Activated CD8-positive, alpha-beta memory T cell treated with anti-CD3 and anti-CD28 coated beads, Interleukin-2, amount 50 U/mL, for 1 hour (primary cell): ENCODE results near the gene SYT6.

ENCODE experiments used
- DNase-seq: peaks from one replicate; pipeline ENCODE4 v3.0.0-alpha.2; 2020; ENCODE audit errors: extremely low read depth

SYT6 gene

DNA sequence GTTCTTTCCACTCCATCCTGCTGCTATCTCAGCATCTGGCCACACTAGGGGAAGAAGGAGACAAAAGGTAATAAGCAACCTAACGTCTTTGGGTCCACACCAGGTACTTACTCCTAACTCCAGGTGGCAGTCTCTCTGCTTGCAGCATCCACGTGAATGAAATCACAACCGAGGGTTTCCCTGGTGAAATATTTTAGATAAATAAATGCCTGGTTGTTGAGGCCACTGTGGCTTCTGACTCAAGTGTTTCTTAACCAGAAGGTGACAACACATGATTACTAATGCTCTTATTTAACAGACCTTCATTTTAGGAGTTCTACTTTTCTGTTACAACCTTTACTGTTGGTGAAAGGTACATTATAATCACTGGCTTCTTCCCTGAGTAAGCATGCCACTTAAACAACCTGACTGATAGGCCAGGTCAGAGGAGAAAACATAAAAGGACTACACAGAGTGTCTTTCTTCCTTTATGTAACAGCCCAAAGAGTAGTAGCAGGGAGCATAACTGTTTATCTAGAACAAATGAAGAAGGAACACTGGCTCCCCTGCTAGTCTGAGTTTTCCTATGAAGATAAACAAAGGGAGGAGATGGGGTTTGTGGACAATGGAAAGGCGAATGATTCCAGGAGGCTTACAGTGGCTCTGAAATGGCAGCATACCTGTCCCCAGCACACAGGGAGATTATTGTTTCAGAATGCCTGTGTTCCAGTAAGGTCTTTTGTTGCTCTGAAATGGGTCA is 59.9 kb downstream of the SYT6 start:
- no peak for DNase-seq

DNA sequence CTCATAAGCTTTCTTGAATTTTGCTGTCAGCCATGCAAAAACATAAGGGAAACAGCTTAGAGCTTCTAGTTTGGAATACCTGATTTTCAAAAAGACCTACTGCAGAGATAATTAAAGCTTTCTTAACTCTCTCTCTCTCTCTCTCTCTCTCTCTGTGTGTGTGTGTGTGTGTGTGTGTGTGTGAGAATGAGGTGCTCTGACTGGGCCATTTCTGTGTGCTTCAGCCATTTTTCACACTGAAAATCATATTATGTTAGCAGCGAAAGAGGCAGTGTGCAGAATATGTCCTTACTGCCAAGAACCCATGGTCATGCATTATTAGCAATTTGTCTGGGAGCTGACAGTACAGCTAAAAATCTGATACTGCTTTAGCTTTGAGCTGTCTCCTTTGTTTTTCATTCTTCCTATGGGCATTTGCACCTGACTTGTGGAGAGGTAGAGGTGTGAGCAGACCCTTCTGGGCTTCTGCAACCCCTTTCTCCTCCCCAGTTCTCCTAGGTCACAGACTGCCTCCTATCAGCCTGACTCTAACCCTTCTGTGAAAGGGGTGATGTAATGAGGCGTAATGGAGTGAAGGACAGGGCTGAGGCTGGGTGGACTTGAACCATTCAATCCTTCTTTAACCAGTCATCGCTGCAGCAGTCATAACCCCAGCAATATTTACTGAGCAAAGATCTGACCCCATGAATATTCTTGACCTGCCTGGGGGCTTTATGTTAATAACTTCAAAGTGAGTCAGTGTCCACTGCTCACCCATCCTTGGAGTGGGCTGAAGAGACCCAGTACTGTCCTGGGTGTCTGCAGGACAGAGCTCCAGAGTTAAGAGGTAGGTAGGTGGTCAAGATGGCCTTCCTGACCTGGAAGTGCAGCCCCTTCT is 61.2 kb downstream of the SYT6 start:
- no peak for DNase-seq

DNA sequence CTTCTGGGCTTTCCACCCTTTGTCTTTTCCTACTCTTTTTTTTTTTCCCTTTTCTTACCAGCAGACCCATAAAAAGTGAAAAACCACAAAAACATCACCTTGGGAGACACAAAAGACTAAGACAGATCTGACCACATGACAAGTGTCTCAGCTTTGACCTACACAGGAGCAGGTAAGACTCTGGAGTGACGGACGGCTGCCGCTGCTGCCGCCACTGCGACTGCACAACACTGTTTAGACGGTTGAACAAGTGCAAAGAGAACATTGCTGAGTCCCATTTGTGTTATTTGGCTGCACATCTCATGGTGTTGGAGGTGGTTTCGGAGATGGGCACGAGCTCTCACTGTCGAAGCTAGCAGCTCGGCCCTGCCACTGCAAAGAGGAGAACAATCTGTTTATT is 62.0 kb downstream of the SYT6 start:
- no peak for DNase-seq

DNA sequence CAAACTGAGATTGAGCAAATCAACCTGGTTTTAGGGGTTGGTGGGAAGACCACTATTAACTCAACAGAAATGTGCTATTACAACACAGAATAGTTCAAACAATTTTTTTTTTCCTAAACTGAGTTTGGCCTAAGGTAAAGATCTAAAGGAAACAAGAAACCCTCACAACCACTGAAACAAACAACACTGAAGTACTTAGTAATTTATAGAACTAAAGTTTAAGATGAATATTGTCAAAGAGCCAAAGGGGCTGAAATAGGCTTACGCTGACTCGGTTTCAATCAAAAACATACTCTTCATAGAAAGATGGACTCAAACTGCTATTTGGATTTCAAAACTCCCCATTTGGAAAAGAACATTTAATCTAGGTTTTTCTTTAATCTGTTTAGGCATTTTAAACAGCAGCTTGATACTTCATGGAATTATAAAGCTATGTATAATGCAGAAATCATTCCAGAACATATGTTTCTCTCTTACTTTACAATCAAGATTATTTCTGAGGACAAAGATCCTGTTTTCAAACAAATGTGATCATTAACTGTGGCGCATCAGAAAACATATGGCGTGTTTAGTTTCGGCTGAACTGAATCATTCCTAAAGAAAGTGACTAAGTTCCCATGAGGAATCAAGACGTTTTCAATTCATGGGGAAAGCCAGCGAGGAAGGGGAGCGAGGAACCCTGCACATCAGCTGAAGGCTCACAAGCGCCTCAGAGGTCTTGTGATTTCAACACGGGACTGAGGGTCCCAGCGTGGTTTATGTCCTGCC is 62.7 kb downstream of the SYT6 start:
- DNase-seq = no peak

DNA sequence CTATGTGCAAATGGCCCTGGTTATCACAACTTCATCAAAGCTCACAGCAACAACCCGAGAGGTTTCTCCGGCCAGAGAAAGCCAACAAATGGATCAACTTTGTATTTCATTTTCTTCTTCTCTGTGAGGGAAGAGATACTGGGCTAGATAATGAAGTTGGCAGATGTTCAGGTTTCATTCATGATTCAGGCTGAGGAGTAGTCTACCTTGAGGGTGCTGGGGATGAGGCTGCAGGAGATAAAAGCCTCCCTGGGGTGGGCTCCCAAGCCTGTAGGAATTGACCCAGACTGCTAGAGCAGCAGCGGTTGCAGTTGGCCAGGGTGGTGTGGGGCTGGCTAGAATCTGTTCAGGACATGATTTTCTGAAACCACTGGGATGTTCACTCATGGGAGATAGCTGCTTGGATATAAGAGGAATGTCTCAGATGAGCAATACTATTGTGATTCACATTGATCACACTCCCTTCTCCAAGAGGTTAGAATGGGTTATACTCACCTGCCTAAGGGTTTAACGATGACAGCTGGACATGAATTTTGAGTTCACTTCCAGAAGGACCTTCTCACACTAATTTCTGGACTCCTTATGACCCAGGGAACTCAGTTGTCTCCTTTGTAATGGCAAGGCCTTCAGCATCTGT is 64.0 kb downstream of the SYT6 start:
- no peak for DNase-seq

DNA sequence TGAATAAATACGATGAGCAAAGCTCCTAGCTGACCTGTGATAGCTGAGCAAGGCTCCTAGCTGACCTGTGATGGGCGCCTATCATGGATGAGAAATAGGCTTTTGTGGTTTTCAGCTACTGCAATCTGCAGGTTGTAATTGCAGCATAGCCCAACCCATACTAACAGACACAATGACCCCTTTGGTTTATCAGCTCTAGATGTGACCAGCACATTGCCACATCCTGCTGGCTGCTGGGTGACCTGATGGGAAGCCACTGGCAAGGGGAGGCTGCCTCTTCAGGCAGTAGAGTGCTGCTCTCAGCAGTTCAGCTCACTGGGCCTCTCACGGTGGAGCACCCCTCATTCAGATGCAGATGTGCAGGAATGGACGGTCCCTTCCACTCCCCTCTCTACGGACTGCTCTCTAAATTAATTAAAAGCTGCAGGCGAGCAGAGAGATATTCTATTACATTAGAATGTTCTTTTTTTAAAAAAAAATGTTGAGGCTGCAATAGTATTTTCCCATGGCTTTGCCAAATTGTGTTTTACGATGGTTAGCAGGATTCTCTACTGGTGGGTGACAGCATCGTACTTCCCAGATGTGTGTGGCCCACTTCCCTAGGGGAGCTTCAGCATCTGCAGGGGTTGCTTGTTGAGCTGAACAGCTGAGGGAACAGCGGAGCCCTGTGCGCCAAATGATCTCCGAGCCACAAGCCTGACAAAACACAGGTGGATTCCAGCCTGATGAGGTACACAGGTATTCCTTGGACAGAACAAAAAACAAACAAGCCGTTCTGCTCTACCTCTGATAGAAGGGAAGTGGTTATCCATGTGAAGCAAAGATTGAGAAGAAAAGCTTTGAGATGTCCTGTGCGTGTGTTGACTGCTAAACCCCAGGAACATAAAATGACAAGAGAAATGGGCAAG is 65.0 kb downstream of the SYT6 start:
- no peak for DNase-seq

DNA sequence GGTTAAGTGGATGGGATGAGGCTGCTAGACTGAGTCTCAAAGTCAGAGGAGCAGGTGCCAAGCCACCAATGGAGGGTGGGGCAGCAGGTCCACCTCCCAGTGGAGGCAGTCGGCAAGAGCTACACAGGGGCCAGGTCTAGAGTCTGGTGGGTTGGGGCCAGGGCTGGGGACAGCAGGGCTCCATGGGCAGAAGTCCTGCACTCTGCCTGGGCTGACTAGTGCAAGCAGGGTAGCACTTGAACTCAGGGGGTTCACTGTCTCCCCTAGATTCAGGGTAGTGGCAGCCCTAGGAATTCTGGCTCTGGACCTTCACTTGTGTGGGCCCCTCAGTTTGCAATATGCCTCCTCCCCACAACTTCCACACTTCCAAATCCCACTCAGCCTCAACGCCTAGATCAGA is 66.2 kb downstream of the SYT6 start:
- DNase-seq = no peak

DNA sequence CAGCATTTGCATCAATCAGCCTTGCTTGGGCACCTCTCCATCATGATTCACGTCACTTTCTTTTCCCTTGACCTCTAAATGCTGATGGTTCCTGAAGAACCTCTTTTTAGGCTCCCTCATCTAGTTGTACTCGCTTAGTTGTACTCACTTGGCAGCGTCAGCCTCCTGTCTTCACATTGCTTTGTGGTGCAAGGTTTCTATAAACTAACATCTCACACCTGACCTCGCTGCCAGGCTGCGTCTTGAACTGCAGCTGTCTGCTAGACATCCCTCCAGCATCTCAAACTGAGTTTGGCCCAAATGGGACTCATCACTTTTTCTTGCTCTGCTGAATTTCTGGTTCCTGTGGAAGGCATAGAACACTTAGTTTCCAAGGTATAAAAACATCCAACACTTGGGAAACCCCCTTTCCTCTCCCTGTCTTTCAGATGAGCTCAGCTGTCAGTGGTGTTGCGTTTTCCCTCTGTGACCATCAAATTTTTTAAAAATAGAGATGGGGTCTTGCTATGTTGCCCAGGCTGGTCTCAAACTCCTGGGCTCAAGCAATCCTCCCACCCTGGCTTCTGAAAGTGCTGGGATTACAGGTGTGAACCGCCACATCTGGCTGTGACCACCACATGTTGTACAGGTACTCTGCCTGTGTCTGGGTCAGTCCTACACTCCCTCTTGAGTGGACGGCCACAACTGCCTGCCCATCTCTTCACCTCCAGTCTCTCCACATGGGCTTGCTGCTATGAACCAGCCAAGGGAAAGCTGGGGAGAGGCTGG is 66.9 kb downstream of the SYT6 start:
- DNase-seq = no peak

DNA sequence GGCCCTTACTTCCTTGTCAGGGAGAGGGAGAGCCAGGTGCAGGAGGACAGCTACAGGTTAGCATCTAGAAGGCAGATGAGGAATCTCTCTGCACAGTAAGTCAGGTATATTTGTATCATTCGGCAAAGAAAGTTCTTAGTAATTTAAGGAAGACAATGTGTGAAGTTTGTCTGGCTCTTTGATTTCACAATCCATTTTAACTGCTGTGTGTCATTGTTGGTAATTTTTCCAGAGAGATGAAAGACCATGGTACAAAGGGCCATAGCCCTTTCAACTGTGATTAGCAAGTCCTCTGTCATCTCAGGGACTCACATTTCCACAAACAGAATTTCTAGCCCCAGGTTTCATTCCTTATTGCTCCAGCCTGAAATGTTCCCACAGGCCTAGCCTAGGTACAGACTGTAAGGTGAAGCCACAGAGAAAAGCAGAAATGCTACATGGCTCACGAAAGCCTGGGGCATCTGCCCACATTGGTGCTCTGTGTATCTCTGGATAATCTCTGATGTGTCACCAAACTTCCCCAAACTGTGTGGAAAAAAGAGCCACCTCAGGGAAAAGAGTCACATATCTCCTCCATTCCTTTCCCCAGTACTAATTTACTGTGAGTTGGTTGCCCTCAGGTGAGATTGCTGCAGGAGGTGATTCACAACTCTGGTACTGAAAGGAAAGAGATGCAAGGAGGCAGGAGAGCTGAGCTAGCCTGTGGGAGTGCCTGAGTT is 70.6 kb downstream of the SYT6 start:
- no peak for DNase-seq

DNA sequence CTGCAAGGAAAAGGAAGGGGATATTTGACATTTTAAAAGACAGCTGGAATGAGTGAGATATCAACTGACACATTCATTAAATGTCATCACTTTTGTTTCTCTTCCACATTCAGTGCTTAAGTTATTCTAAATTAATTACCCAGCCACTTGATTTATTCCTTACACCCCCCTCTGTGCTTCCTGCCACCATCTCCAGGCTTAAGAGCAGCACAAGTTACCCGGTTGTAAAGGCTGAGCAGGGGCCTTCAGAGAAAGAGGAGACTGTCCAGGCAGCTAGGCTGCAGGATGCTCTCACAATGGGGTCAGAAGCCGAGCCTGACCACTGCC is 71.4 kb downstream of the SYT6 start:
- no peak for DNase-seq

DNA sequence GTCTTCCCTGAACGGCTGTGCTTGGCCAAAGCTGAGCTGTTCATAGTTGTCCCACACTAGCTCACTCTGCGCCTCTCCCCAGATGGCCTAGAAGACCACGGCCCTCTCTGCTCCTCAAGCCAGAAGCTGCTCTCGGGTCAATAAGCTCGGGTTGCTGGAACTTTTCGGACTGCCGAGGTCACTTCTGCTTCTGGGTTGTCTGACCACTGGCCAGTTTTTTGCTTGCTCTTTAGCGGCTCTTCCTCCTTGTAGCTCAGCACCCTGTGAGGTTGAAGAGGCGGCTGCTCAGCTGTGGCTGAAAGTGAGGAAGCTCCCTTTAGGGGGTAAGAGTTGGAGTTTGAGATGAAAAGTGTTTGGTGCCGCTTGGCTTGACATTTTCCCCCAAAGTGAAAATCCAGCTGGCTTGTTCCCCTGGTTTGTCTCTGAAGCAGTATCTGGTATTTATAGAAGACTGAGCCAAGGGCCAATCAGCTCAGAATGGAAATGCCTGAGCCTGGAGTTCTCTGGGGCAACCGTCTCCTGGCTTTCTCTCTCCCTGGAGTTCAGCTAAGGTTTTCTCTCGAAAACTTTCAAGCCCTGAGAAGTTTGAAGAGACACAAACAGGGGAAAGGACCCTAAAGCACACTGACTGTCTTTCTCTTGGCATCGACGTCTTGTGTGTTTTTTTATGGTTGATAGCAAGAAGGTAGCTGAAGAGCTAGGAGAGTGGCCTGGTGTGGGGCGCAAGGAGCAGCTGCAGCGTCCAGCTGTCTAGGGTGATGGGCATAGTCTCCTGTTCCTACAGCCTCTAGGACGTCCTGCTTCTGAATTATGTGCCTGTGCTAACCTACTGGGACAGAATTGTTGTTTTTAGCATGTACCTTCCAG is 72.0 kb downstream of the SYT6 start:
- no peak for DNase-seq

DNA sequence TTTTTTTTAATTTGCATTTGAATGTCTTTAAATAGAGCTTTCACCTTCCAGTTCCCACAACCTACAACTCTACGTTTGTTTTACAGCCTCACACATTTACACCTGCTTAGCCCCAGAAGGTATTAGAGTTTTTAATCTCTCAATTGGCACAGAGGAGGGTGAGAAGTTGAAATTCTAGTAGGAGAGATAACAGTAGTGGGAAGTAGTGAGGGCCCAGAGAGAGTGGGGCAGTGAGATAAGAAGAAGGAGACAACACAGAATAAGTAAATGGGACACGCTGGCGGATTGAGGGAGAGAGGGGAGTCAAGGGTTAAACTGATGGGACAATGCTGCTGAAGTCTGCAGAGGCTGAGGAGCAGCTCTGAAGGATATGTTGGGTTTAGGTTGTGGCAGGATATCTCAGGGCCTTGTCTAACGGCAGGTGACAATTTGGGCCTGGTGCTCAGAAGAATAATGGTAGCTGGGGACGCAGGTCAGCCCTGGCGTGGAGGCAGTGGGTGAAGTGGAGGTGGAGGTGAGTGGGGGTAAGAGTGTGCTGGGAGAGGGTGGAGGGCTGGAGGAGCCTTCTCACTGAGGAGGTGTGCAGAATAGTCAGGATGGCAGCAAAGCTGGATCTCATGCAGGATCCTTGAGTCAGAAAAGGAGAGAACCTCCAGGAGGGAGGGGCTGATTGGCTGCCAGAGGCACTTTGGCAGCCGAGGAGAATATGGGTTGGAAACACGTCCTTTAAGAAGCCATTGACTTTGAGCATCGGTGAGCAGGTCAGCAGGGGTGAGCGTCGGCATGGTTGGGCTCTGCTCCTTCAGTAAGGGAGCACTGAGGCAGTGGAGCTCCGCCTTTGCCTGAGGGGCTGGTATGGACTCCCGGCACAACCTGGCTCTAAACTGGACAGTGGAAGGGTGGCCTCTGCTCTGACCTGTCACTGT is 72.9 kb downstream of the SYT6 start:
- DNase-seq = no peak

DNA sequence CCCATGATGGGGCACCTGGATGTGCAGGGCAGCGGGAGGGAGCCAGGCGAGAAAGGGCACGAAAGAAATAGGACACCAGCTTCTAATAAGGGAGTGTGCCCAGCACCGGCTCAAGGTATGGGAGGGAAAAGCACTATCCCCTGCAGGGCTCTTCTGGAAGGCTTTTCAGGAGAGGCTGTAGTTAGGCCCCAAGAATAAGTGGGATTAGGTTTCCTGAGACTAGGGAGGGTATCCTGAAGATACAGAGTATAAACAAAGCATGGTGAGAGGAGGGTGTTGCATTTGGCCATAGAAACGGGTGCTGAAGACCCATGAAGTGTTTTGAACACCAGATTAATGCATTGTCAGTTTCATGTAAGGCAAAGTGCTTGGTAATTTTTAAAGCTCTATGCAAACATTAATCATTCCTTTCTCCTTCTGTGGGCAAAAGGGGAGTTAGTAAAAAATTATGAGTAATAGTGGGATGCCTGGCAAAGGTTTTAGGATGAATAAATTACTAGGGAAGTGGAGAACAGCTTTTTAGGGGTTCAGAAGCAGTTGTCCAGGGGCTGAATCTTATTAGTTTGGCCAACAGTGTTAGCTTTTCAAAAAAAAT is 74.0 kb downstream of the SYT6 start:
- no peak for DNase-seq

DNA sequence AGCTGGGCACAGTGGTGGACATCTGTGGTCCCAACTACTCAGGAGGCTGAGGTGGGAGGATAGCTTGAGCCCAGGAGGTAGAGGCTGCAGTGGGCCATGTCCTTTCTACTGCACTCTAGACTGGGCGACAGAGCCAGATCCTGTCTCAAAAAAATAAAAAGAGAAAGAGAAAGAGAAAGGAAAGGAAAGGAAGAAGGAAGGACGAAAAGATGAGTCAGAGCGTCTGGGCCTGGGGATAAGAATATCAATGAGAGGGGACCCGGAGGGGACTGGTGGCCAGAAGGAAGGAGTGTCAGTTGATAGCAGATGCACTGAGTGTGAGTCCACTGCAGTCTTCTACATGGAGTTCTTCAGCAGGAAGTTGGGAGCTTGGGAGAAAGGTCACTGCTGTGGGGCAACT is 75.6 kb downstream of the SYT6 start:
- DNase-seq = no peak

DNA sequence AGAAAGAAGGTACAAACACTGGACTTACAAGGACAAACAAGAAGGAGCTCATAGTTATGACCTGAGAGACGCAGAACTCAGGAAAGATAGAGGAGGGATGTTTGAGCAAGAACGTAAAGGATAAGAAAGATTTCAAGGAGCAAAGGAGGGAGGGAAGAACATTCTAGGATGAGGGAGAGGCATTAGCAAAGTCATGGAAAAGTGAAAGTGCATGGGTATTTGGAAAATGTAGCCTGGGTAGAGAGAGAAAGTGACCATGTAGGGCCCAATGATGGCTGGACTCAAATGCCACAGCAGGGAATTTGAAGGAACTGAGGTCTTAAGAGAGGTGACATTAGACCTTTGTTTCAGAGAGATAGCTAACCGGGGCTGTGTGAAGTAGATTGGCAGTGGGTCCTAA is 76.5 kb downstream of the SYT6 start:
- no peak for DNase-seq

DNA sequence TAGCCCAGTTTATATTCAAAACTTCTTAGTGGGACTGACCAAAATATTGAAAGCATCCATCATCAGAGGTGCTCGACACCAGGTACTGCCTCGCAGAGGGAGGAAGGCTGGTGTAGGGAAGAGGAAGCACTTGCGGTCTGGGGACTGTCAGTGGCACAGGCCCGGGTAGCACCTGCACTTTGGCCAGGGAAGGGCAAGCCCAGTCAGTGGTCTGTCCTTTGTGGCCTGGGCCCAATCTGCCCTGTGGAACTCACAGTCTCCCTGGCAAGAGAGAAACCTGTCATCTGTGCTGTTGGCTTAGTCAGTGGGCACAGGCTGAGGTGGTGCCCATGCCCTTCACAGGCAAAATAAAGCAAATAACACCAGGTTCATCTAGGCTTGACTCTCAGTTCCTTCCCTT is 77.4 kb downstream of the SYT6 start:
- no peak for DNase-seq

DNA sequence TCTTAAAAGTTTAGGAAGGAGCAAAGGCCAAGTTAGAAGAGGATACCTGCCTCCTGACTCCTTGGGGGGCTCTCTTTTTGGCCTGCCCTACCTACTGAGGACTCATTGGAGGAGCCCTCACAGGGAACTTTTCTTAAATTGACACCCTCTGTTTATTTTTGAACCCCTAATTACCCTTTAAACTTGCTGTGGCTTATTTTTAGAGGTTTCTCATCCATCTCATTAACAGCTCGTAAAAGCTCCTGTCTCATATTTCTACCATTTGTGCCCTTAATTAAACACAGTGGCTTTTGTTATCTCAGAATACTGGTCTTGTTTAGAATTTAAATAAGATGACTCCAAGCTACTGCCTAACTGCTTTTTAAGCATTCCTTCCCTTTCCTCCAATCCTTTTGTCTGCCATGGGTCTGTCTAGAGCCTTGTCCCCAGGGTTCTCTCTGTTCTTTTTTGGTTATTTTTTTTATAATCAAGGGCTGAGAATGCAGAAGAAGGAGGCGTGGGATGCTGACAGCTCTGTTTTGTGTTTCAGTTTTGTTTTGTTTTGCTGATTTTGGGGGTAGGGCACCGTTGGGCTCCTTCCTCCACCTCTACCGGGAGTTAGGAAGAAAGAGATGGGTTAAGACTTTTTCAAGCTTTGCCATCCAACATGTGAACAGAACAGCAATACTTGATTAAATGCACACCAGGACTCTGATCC is 78.0 kb downstream of the SYT6 start:
- no peak for DNase-seq
